ENCODE results near the gene NOTCH1.
A peak's percentile ranks its signal among the peaks of the same experiment; 100 is the strongest.

NOTCH1 gene

DNA sequence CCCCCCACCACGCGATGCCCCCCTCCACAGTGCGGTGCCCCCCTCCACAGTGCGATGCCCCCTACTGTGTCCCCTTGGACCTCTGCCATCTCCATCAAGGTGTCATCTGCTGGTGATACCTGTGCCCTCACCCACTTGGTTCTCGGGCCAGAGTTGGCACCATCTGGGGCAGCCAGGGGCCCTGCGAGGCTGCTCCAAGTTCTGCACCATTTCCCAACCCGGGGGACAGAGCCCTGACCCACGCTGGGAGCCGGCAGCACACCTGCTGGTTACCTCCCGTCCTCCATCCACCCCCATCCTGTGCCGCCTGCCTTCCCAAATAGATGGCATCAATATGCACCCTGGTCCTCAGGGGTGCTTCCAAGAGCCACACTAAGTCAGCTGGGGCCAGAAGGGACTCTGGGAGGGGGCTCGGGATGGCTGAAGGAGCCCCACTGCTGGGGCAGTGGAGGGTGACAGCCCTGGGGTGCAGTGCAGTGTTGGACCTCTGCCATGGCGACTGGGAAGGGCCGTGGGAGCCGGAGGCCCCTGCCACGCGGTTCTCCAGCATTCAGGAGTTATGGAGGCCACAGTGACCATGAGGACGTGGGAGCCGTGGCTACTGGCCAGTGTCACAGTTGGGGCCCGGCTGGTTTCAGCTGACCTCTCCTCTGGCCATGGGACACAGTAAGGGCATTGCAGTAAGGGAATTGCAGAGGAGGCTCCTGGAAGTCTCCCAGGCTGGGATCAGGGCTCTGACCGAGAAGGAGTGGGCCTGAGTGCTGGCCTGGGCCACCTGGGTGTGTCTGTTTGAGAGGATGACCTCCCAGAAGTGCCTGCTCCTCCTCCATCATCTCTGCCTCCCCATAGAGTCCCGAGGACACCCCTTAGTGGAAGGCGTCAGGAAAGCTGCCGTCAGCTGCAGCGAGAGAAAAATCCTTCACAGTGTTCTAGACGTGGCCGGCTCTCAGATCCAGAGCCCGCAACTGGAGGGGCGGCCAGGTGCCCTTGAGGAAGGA is 44.2 kb upstream of the NOTCH1 start:
- CTCF ChIA-PET: no interaction called here
- H3K27ac ChIP-seq: no peak overlapping the region
- no peak for TF ChIP-seq CTCF (conservative IDR thresholded peaks at IDR 0.05; ENCODE audit: low read depth)
- POLR2A ChIA-PET (ENCODE audit: low non-redundant PET): no interaction called here
- no peak for DNase-seq (ENCODE audit: low spot score)

DNA sequence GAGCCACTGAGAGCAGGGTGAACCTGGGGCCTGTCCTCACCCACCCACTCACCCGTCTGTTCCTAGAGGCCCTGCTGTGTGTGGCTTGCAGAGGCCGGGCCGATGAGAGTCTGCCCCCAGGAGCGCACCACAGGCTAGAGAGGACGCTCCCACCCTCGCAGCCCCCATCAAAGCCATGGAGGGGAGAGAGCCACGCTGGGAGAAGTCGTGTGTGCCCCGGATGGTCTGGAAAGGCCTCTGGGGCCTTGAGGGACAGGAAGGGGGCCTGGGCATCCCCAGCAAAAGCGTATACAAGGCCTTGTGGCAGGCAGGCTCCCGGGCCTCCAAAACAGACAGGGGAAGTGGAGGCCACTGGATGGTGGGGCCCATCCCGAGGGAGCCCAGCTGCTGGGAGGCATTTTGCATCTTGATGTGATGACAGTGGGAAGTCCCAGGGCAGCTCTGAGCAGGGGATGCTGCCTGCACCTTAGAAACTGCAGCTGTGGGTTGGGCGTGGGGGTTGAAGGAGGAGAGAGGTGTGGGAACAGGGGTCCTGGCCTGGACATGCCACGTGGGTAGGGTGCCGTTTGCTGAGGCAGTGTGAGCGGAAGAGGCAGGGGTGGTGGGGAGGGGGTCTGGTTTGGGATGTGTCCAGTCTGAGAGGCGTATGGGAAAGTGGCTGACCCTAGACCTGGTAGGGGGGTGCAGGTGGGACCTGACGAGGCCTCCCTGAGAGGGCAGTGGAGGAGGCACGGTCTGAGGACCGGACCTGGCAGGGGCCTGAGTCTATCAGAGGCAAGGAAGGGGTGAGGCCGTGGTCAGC is 43.0 kb upstream of the NOTCH1 start:
- peak overlapping the region; percentile 34 for H3K27ac ChIP-seq
- POLR2A ChIA-PET (ENCODE audit: low non-redundant PET): interaction anchor here (0.6 kb wide), 2 partner anchors 25 to 34 kb away, joined by 7 to 8 read pairs; no protein-coding TSS in a partner anchor
- no peak for DNase-seq (ENCODE audit: low spot score)
- no peak for TF ChIP-seq CTCF (conservative IDR thresholded peaks at IDR 0.05; ENCODE audit: low read depth)
- CTCF ChIA-PET: interaction anchor here (0.5 kb wide), 1 partner anchor 36 kb away, joined by 3 read pairs; no protein-coding TSS in a partner anchor

DNA sequence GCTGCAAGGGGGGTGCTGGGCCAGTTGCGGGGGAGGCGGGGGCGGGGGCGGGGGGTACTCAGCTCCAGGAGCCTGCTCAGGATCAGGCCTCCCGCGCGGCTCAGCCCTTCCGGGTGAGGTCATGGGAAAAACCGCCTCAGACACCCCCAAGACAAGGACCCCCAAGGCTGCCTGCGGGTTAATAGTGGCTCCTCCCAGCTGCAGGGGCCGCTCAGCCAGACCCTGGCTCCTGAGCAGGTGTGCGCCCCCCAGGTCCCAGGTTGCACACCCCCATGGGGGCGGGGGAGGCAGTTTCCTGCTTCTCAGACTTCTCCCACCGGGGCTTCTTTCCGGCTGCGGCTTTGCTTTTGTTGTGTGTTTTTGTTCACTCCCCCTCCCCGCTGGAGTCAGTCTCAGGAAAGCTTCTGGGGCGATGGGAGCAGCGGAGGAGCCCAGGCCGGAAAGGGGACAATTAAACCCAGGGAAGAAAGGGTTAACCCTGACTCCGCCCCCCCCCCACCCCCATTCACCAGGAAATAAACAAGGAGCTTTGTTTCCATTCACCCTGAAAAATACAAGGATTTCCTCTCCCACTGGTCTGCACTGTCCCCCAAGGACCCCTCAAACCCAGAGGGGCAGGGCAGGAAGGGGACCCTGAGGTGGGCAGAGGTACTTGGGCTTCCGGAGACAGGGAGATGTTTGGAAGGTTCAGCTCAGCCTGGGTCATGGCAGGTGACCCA is 42.3 kb upstream of the NOTCH1 start:
- no peak for DNase-seq (ENCODE audit: low spot score)
- H3K27ac ChIP-seq: peak overlapping the region; percentile 34
- TF ChIP-seq CTCF (conservative IDR thresholded peaks at IDR 0.05; ENCODE audit: low read depth): no peak
- ChIA-PET POLR2A (ENCODE audit: low non-redundant PET) (interaction anchor here (0.6 kb wide), 2 partner anchors 24 to 33 kb away, joined by 7 to 8 read pairs; no protein-coding TSS in a partner anchor), CTCF (no interaction called here)

- CTCF ChIA-PET: no interaction called here
- POLR2A ChIA-PET (ENCODE audit: low non-redundant PET): no interaction called here
- DNase-seq (ENCODE audit: low spot score): no peak
- peak overlapping the region; percentile 54 for H3K27ac ChIP-seq
- TF ChIP-seq CTCF (conservative IDR thresholded peaks at IDR 0.05; ENCODE audit: low read depth): no peak
These were observed 41.5 kb upstream of the NOTCH1 start for GRCh38 chr9:136587145-136587943.

DNA sequence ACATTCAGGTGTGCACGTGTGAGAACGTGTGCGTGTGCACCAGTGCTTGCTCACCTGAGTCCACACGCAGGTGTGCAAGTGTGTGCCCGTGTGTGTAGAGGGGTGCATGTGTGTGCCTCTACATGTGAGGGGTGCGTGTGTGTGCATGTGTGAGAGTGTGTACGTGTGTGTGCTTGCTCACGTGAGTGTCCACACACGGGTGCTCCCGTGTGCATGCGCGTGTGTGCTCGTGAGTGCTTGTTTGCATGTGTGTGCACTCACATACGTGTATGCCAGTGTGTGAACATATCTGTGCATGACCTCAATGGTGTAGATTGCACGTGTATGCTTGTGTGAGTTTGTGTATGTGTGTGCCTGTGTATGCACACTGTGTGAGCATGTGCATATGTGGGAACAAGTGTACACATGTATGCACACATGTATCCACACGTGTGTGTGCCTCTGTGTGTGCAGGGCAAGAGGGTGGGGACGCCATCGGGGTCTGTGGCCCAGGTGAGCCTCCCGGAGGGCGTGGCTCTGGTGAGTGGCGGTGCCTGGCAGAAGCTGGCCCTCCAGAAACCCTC is 40.6 kb upstream of the NOTCH1 start:
- CTCF ChIA-PET: no interaction called here
- DNase-seq (ENCODE audit: low spot score): no peak
- no peak for TF ChIP-seq CTCF (conservative IDR thresholded peaks at IDR 0.05; ENCODE audit: low read depth)
- POLR2A ChIA-PET (ENCODE audit: low non-redundant PET): no interaction called here
- H3K27ac ChIP-seq: peak overlapping the region; percentile 54
